Measurements from ENCODE around the gene PUSL1.

PUSL1 gene

GRCh38 chr1:1352786-1353388 is 44.5 kb downstream of the PUSL1 start:
- no peak for DNase-seq (ENCODE audit: low read depth in 2 of 2)

GRCh38 chr1:1353389-1354151 is 45.2 kb downstream of the PUSL1 start:
- no peak for DNase-seq (ENCODE audit: low read depth in 2 of 2)

- no peak for DNase-seq (ENCODE audit: low read depth in 2 of 2)
These were observed 46.2 kb downstream of the PUSL1 start for GRCh38 chr1:1354271-1355247.

GRCh38 chr1:1355416-1355815 is 47.0 kb downstream of the PUSL1 start:
- DNase-seq (ENCODE audit: low read depth in 2 of 2) = no peak

- no peak for DNase-seq (ENCODE audit: low read depth in 2 of 2)
These were observed 47.9 kb downstream of the PUSL1 start for GRCh38 chr1:1356166-1356795.

- DNase-seq (ENCODE audit: low read depth in 2 of 2) = no peak
These were observed 48.5 kb downstream of the PUSL1 start for GRCh38 chr1:1356796-1357401.

GRCh38 chr1:1357871-1358432 is 49.6 kb downstream of the PUSL1 start:
- no peak for DNase-seq (ENCODE audit: low read depth in 2 of 2)

GRCh38 chr1:1358433-1359271 is 50.3 kb downstream of the PUSL1 start, which contains the start of gene MXRA8:
TSS of gene MXRA8 (minus strand) at chr1:1358555. CDS start at chr1:1358504, 51 bp downstream.
- peak; percentile 65 to 75 for DNase-seq (ENCODE audit: low read depth in 2 of 2)

- DNase-seq (ENCODE audit: low read depth in 2 of 2) = peak; percentile 42 to 47
These were observed 50.9 kb downstream of the PUSL1 start for GRCh38 chr1:1359308-1359663.

- peak in 1 of 2 experiments; percentile 39 for DNase-seq (ENCODE audit: low read depth in 2 of 2)
These were observed 51.5 kb downstream of the PUSL1 start for GRCh38 chr1:1359664-1360468.

- DNase-seq (ENCODE audit: low read depth in 2 of 2) = peak; percentile 76 to 77
These were observed 52.2 kb downstream of the PUSL1 start for GRCh38 chr1:1360506-1361169.

Data from fibroblast of skin of left quadriceps (primary cell).